CMK (cell line): ENCODE measurements around the gene WARS2.

Experiments used
- DNase-seq: peaks from one replicate; pipeline ENCODE4 v3.0.0-alpha.2; 2010; ENCODE audit warnings: low read depth

Gene WARS2

GRCh38 chr1:119012383-119012782, 128.1 kb downstream of the WARS2 start:
- DNase-seq = no peak

DNA sequence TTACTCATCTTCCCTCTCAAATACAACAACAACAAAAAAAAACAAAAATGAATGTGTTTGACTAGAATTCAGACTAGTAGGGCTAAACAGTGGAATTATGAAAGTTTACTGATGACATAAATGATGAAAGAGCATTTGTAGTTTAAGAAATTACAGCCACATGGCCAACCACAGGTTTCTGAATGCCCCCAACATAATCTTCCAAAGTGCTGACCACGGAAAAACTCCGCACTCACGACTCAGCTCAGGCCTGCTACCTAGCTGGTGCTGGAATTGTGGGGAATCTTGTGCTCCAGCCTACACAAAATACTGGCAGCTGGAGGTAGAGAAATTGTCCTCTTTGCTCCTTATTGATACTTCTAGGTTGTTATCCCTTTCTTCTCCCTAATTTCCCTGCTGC, 128.7 kb downstream of the WARS2 start:
- no peak for DNase-seq

DNA sequence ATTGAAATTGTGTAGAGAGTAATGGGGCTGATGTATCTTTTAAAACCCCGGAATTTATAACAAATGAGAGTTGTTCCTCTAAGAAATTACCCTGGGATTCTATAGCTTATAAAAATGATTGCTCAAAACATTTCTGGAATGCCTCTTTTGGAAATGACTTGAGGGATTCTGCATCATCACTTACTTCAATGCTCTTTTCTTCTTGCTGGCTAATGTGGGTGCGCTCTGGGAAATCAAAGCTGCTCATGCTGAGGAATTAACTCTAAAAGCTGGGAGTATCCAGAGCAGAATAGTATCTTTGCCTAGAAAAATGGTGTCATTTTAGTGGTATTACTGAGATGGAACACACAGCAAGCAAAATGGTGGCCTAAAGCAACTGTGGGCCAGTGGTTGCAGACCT, 129.3 kb downstream of the WARS2 start:
- no peak for DNase-seq

- no peak for DNase-seq
Observed at GRCh38 chr1:119010201-119010600, 130.3 kb downstream of the WARS2 start.

GRCh38 chr1:119009312-119009655, 131.2 kb downstream of the WARS2 start:
- DNase-seq = no peak

DNA sequence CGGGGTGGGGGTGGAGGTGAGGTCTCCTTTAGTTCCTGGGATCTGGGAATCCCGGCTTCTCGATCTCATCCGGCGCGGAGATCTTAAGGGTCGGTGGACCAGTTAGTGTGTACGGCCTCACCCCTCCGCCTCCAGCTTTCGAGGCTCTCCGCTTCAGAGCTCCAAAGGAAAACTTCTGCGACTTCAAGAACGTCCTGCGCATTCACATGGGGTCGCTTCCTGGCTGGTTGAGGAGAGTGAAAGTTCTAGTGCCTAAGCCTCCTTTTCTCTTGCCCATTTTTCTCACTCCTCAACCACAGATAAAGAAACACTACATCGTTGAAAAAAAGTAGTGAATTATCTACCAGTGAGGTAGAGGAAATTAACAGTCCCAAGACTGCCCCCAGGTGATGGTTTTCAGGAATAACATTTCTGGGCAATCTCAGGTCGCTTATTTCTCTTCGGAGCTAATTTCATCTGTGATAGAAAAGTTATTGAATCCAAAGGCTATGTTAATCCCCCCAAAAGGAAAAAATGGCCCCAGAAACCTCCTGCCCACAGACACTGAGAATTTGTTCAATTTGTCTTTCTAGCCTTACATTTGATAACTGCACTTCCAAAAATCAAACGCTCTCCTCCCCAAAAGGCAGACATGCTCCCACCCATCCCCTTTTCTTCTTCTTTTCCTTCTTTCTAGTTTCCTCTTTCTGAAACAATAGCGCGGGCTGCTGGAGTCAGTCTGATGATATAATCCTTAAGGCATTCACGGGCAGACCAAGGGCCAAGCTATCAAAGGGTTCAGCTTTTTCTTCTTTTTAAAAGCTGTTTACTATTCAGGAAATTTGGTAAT, 131.8 kb downstream of the WARS2 start:
- no peak for DNase-seq

- DNase-seq = no peak
Observed at GRCh38 chr1:119007670-119008482, 132.6 kb downstream of the WARS2 start.

DNA sequence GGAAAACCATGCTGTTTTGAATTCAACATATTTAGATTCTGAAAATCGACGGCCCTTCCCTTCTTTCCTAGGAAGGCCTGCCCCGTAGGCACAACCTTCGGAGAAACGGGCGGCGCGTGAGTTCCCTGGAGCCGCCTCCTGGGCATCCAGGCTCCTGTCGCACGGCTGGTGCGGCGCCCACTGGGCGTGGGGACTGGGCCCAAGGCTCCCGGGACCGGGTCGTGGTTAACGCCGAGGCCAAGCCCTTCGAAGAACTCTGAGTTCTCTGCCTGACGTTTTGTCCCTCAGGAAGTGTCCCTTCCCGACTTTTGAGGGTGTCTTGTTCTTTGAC, 133.1 kb downstream of the WARS2 start:
- no peak for DNase-seq

DNA sequence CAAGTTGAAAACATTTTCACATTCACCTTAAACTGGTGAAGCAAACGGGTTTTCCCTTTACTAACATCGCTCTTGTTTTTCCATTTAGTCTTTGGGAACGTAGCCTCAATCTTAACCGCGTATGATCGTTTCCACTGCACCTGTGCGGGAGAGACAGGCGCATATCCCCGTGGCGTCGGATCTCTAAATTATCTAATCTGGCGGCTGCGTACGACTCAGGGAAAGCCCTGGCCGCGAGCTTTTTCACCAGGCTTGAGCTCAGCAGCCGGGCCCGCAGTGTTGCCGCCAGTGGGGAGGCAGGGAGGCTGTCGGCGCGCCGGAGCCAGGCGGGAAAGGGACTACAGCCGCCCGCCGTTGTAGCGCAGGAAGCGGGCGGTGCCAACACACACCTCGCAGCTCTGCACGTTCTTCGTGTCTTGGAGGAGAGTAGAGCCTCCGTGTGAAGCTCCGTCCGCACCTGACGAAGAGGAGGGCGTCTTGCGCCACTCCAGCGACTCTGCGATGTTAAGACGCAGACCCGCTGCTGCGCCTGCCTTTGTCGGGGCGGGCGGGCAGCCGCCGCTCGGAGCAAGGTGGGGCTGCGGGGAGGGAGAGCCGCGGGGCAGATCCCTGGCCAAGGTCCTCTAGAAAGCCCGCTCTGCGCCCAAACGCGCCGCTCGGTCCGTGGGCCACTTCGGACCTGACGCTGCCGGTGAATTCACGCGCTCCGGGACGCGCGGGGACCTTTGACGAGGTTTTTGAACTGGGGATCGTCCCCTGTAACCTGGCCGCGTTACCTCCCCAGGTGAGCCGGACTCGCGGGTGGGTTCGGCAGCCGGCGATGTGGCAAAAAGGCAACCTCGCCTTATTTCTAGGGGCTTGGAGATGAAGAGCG, 133.8 kb downstream of the WARS2 start:
- no peak for DNase-seq

DNA sequence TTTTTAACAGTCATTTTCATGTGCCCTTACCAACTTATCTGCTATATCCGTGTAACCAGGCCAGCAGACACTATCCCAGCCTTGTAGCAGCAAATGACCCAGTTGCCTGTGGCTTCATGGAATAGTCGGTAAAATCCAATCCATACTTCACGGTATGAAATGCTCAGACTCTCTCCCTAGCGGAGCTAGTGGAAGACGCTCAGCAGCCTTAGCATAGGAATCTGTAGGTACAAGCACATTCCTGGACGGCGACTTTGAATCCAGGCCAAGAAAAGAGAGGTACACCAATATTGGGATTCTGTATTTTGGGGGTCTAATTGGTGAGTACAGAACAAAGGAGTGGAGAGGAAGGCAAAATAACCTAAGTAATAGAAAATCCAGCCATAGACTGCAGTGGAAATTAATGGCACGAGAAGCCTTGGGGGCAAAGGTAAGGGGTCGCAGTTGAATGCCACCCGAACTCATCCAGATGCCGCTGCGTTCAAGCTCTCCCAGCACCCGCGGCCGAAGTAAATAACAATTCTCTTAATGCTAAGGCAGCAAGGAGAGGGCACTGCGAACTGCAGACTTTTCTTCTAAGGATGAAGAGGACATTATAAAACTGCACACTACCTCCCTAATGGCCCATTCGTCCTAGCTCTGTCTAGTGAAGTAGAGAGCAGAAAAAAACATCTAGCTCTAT, 134.6 kb downstream of the WARS2 start:
- no peak for DNase-seq

DNA sequence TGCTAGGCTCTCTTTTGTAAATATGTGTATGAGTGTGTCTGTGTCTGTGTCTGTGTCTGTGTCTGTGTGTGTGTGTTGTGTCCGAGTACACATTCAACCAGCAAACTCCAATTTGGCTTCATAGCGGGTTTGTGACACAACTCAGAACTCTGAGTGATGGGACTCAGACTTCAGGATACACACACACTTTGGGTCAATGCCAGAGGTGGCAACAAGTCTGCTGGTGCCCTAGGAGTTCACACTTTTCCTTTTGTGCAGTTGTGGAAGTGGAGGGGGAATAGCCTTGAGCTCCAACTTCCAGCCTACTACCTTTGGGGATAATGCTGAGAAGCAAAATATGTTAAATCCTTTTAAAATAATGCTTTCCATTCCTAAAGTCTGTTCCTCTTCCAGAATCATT, 135.7 kb downstream of the WARS2 start:
- DNase-seq = no peak

DNA sequence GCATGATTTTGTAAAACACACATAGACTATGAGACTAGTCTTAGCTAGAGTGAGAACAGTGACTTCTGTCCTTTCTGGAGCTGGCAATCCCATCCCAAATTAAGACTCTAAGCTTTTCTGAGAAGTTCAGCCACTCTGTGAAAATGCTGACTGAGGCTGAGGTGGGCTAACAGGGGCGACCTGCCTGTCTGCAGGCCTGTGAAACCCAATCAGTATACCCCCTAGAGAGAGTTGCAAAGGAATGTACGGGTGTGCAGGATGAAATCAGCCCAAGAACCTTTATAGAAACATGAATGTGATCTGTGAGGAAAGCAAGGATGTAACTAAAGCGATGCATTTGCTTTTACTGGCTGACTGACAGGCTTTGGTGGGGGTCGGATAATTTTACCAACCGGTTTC, 136.3 kb downstream of the WARS2 start:
- DNase-seq = no peak

DNA sequence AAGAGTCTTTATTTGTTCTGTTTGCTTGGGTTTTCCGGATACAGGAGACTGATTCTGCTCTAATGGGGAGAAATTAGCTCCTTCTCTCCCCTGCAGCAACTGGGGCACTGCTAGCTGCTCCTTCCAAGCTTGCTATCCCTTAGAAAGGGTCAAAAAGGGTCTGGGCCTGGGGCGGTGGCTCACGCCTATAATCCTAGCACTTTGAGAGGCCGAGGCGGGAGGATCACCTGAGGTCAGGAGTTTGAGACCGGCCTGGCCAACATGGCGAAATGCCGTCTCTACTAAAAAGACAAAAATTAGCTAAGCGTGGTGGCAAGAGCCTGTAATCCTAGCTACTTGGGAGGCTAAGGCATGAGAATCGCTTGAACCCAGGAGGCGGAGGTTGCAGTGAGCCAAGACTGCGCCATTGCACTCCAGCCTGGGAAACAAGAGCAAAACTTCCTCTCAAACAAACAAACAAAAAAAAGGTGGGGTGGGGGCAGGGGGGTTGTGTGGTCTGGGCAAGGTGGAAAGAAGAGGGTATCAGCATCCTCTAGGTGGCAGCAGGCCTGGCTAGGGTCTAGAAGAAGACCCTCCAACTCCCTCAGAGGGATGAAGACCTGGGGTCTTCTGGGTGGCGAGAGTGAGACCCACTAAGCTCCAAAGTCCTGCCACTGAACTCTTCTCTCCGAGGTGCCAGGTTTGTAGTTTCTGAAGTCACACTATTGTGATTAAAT, 136.9 kb downstream of the WARS2 start:
- DNase-seq = no peak

- no peak for DNase-seq
Observed at GRCh38 chr1:119002028-119002686, 138.3 kb downstream of the WARS2 start.

GRCh38 chr1:119001181-119002027, 139.0 kb downstream of the WARS2 start:
- no peak for DNase-seq

DNA sequence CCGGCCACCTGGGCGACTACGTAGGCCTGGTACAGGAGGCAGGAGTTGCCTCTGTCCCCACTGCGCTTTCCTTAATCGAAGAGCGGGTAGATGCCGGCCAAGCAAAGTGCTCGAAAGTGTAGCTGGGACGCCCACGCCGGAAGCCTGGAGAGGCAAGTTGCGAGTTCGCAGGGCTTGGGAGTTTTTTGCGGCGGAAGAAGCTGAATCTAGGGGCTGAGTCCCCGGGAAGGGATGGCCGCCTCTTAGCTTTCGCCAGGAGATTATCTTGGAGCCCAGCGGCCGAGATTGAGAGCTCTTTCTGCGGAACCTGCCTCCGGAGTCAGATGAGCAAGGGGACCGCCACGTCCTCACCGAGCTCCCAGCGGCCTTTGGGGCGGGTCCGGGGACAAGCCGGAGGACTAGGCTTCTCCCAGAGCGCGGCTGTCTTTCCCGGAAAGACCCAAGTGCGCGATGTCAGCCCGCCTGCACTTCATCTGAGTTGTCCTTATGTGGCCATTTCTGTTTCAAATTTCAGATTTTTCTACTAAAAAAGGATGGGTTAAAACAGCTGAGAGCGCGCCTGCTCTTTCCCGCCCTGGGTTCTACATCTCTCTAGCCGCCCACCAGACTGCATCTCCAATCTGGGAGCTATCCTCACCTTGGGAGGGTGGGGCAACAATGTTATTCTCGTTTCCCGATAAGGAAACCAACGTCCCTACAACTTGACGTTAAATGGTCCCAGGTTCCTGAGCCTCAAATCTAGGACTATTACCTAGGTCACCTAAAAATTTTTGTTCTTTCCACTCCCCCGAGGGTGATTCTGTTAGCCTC, 139.9 kb downstream of the WARS2 start:
- no peak for DNase-seq

DNA sequence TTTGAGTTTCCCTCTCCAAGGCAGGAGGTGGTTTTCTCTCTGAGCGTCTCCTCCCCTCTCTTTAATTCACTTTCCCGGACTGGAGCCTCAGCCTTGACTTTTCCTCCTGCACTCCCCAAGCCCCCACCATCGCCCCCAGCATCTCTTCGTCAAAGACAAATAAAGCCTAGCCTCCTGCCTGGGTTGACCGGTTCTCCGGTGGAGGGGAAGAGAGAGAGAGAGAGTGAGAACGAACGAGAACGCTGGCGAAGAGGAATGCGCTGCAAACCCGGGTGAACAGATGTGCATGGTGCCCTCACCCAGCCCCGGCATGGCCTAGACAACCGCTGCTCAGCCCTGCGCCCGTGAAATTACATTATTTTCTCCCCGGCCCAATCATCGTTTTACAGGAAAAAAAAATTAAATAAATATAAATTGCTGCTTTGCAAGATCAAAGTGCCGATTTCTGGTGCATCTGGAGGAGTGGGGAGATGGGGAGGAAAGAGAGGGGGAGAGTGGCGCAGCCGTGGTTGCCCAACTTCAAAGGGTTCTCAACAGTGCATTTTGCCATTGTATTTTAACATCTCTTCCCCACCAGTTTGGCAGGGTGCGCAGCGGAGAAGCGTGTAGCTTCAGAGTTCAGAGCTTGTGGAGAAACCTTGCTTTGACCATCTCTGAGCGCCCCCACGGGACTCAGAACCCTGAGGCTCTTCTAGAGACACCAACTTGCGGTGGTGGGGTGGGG, 140.9 kb downstream of the WARS2 start:
- DNase-seq = no peak

DNA sequence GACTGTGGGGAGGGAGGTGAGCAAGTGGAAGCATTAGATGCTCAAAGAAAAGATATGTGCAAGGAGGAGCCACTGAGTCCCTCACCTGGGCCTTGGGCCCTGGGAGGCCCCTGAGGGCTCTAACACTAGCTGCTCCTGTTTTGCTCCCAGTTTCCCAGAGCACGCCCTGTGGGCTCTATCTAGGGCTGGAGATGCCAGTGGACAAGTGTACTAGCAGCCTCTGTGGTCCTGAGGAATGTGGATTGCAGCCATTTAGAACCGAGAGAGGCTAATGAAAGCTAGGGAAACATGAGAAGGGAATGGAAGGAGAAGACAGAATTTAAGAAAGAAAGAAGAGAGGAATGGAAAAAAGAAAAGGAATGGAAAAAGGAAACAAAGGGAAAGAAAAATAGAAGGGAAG, 142.3 kb downstream of the WARS2 start:
- no peak for DNase-seq
